Liver (tissue), 9 donors: Measurements from ENCODE around the gene MUL1. TPM values are rescaled to one million over a fixed set of nuclear protein-coding genes. Genes with fewer than 3 reads are reported as not detected.

ENCODE experiments used
- DNase-seq: peaks from one replicate; pipeline ENCODE4 v3.0.0-alpha.2; 2017; ENCODE audit warnings: low spot score
- H3K27ac ChIP-seq, 2 donors: one replicate each; pipeline ENCODE4 v1.7.0; 2013; ENCODE audit warnings: inconsistent platforms in 2 of 2, low read length in 2 of 2, control low read depth in 1 of 2, low read depth in 1 of 2, mild to moderate bottlenecking in 1 of 2
- H3K27me3 ChIP-seq, 4 donors: one replicate each; pipeline versions ENCODE4 v1.6.1 to v1.7.0; 2013; ENCODE audit warnings: low read length in 3 of 4, inconsistent platforms in 1 of 4, mild to moderate bottlenecking in 1 of 4, moderate library complexity in 1 of 4; ENCODE audit not compliant: control insufficient read depth in 4 of 4, insufficient read depth in 4 of 4
- H3K36me3 ChIP-seq, 4 donors: one replicate each; pipeline versions ENCODE4 v1.6.1 to v1.7.0; 2013; ENCODE audit warnings: low read length in 3 of 4, mild to moderate bottlenecking in 3 of 4, low read depth in 1 of 4, moderate library complexity in 1 of 4; ENCODE audit not compliant: control insufficient read depth in 4 of 4, insufficient read depth in 3 of 4
- H3K4me1 ChIP-seq, 4 donors: one replicate each; pipeline versions ENCODE4 v1.6.1 to v1.7.0; 2013; ENCODE audit warnings: low read length in 3 of 4, mild to moderate bottlenecking in 3 of 4, moderate library complexity in 1 of 4; ENCODE audit not compliant: control insufficient read depth in 4 of 4, insufficient read depth in 4 of 4
- H3K4me3 ChIP-seq, 3 donors: one replicate each; pipeline versions ENCODE4 v1.6.1 to v1.7.0; 2013; ENCODE audit warnings: low read length in 3 of 3, control low read depth in 1 of 3, low read depth in 1 of 3, mild to moderate bottlenecking in 1 of 3
- H3K9ac ChIP-seq, 2 donors: one replicate each; pipeline ENCODE4 v1.7.0; 2013; ENCODE audit warnings: low read length in 2 of 2, mild to moderate bottlenecking in 2 of 2, moderate library complexity in 2 of 2, control low read depth in 1 of 2, low read depth in 1 of 2
- H3K9me3 ChIP-seq, 4 donors: one replicate each; pipeline versions ENCODE4 v1.6.1 to v1.7.0; 2013; ENCODE audit warnings: low read length in 3 of 4; ENCODE audit not compliant: control insufficient read depth in 4 of 4
- CTCF ChIP-seq: fragments of 150-350 bp; IDR thresholded peaks from 2 replicates; pipeline ENCODE4 v1.5.1; 2017; ENCODE audit warnings: improper control_type of control experiment, low read depth, low read length; ENCODE audit not compliant: missing input control
- EGR1 ChIP-seq, 2 donors: IDR thresholded peaks; 2 replicates each; pipeline ENCODE4 v1.6.1; 2016 to 2018; ENCODE audit warnings: antibody characterized with exemption in 2 of 2, low read depth in 2 of 2
- FOXA1 ChIP-seq: IDR thresholded peaks from 2 replicates; pipeline ENCODE4 v1.6.1; 2016; ENCODE audit warnings: antibody characterized with exemption
- GABPA ChIP-seq, 2 donors: IDR thresholded peaks in 1 of 2; conservative IDR thresholded peaks in 1 of 2; 2 replicates each; pipeline ENCODE4 v1.6.1; 2016; ENCODE audit warnings: antibody characterized with exemption in 2 of 2, mild to moderate bottlenecking in 1 of 2, moderate library complexity in 1 of 2
- HNF4A ChIP-seq, 2 donors: conservative IDR thresholded peaks; 2 replicates each; pipeline ENCODE4 v1.6.1; 2016; ENCODE audit warnings: antibody characterized with exemption in 2 of 2, mild to moderate bottlenecking in 2 of 2
- HNF4G ChIP-seq: IDR thresholded peaks from 2 replicates; pipeline ENCODE4 v1.6.1; 2016; ENCODE audit warnings: antibody characterized with exemption
- JUND ChIP-seq, 2 donors: IDR thresholded peaks; 2 replicates each; pipeline ENCODE4 v1.6.1; 2016; ENCODE audit warnings: antibody characterized with exemption in 2 of 2
- NR2F2 ChIP-seq: IDR thresholded peaks from 2 replicates; pipeline ENCODE4 v1.6.1; 2016; ENCODE audit warnings: antibody characterized with exemption
- RAD21 ChIP-seq, 2 donors: IDR thresholded peaks; 2 replicates each; pipeline ENCODE4 v1.6.1; 2016; ENCODE audit warnings: antibody characterized with exemption in 2 of 2, mild to moderate bottlenecking in 2 of 2
- REST ChIP-seq: IDR thresholded peaks from 2 replicates; pipeline ENCODE4 v1.6.1; 2016; ENCODE audit warnings: antibody characterized with exemption, mild to moderate bottlenecking
- RXRA ChIP-seq, 2 donors: IDR thresholded peaks; 2 replicates each; pipeline ENCODE4 v1.6.1; 2017 to 2018; ENCODE audit warnings: antibody characterized with exemption in 2 of 2, mild to moderate bottlenecking in 1 of 2
- SP1 ChIP-seq: IDR thresholded peaks from 2 replicates; pipeline ENCODE4 v1.6.1; 2018; ENCODE audit warnings: antibody characterized with exemption, mild to moderate bottlenecking
- TAF1 ChIP-seq: conservative IDR thresholded peaks from 2 replicates; pipeline ENCODE4 v1.6.1; 2016; ENCODE audit warnings: antibody characterized with exemption, mild to moderate bottlenecking
- YY1 ChIP-seq: IDR thresholded peaks from 2 replicates; pipeline ENCODE4 v1.6.1; 2016; ENCODE audit warnings: antibody characterized with exemption, mild to moderate bottlenecking
- WGBS: extraction: QIAGEN DNeasy Blood & Tissue Kit; methylation state at CpG from one replicate; pipeline ENCODE4 v1.1.7; 2013; 5-methylcytosine and 5-hydroxymethylcytosine counted together
- polyA plus RNA-seq, 2 donors: library from polyadenylated mRNA; stranded (reverse) in 1 of 2; unstranded in 1 of 2; fragments of 200-250 nt in 1 of 2; fragments of >200 nt in 1 of 2; fragmentation: Nextera tagmentation in 1 of 2; extraction: Ambion mirVana in 1 of 2; gene quantifications; one replicate each; pipeline versions ENCODE4 v1.2.1 to v1.2.3, GENCODE V29; 2013 to 2015
- total RNA-seq, 2 donors: library from RNA; depleted of rRNA; stranded (reverse); fragments of >200 nt; gene quantifications; one replicate each; pipeline ENCODE4 v1.2.3, GENCODE V29; 2014
- TF ChIP-seq, protein P1 (sequence below): IDR thresholded peaks from 2 replicates; pipeline ENCODE4 v1.6.1; 2016; ENCODE audit warnings: antibody characterized with exemption
- TF ChIP-seq, protein P2 (sequence below): IDR thresholded peaks from 2 replicates; pipeline ENCODE4 v1.6.1; 2016; ENCODE audit warnings: antibody characterized with exemption
- TF ChIP-seq, protein P3 (sequence below): IDR thresholded peaks from 2 replicates; pipeline ENCODE4 v1.6.1; 2016; ENCODE audit warnings: antibody characterized with exemption
- donor health status: healthy.
- donor health status: healthy.
- donor health status: healthy.
- donor health status: healthy.
- donor health status: healthy.

Gene MUL1
- total and polyA plus RNA-seq, 4 donors, result 9.5 to 19.4 (median 16.8) TPM

DNA sequence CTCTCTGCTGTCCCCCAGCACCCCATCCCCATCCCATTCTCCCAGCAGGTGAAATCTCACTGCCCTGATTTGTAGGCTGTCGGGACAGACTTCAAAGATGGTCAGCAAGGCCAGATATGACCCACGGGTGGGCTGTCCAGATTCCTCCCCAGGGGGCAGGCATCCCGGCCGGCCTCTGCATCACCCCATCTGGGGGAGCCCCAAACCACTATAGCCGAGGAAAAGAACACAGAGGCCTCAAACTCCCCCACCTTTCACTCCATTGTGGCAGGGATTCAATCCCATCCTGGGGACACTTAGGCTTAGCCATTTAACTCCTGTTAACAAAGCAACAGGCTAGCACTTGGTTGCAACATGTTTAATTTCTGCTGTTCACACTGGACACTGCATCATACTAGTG, 8.8 kb downstream of the MUL1 start:
- 89% methylated on average over 5 of the region's 5 CpGs for WGBS
- TF ChIP-seq, protein P1, sequence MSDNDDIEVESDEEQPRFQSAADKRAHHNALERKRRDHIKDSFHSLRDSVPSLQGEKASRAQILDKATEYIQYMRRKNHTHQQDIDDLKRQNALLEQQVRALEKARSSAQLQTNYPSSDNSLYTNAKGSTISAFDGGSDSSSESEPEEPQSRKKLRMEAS, result no peak
- TF ChIP-seq YY1, result no peak
- no peak for TF ChIP-seq GABPA (IDR thresholded peaks at IDR 0.05 in 1 of 2, conservative IDR thresholded peaks at IDR 0.05 in 1 of 2)
- TF ChIP-seq, protein P2, sequence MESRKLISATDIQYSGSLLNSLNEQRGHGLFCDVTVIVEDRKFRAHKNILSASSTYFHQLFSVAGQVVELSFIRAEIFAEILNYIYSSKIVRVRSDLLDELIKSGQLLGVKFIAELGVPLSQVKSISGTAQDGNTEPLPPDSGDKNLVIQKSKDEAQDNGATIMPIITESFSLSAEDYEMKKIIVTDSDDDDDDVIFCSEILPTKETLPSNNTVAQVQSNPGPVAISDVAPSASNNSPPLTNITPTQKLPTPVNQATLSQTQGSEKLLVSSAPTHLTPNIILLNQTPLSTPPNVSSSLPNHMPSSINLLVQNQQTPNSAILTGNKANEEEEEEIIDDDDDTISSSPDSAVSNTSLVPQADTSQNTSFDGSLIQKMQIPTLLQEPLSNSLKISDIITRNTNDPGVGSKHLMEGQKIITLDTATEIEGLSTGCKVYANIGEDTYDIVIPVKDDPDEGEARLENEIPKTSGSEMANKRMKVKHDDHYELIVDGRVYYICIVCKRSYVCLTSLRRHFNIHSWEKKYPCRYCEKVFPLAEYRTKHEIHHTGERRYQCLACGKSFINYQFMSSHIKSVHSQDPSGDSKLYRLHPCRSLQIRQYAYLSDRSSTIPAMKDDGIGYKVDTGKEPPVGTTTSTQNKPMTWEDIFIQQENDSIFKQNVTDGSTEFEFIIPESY, result no peak
- TF ChIP-seq, protein P3, sequence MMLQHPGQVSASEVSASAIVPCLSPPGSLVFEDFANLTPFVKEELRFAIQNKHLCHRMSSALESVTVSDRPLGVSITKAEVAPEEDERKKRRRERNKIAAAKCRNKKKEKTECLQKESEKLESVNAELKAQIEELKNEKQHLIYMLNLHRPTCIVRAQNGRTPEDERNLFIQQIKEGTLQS, result no peak
- TF ChIP-seq RXRA (IDR thresholded peaks at IDR 0.05), result no peak
- TF ChIP-seq JUND (IDR thresholded peaks at IDR 0.05), result no peak
- no peak for TF ChIP-seq EGR1 (IDR thresholded peaks at IDR 0.05; ENCODE audit: low read depth in 2 of 2)
- TF ChIP-seq RAD21 (IDR thresholded peaks at IDR 0.05), result no peak
- TF ChIP-seq REST, result no peak
- TF ChIP-seq HNF4A (conservative IDR thresholded peaks at IDR 0.05), result no peak
- no peak for TF ChIP-seq FOXA1
- DNase-seq, result no peak
- Histone ChIP-seq H3K27ac (no peak overlapping the region), H3K27me3 (no peaks in the 10 kb centered on the region), H3K4me1 (peaks cover 0 to under 1% (median 0%) of the 10 kb centered on the region in 4 donors), H3K9me3 (no peaks in the 10 kb centered on the region), H3K9ac (no peak overlapping the region), H3K36me3 (peaks cover 15 to 44% (median 26%) of the 10 kb centered on the region in 4 donors), H3K4me3 (no peak overlapping the region)

- H3K36me3 ChIP-seq, result peaks cover 15 to 44% (median 26%) of the 10 kb centered on the region in 4 donors
- no peak for DNase-seq
Measured at GRCh38 chr1:20498116-20498515, 9.8 kb downstream of the MUL1 start.

More at GRCh38 chr1:20498116-20498515, 9.8 kb downstream of the MUL1 start:
- TF ChIP-seq GABPA (IDR thresholded peaks at IDR 0.05 in 1 of 2, conservative IDR thresholded peaks at IDR 0.05 in 1 of 2) (no peak), YY1 (no peak), HNF4G (no peak), SP1 (no peak), CTCF (no peak), TAF1 (no peak), JUND (IDR thresholded peaks at IDR 0.05) (no peak), EGR1 (IDR thresholded peaks at IDR 0.05; ENCODE audit: low read depth in 2 of 2) (no peak), REST (no peak), NR2F2 (no peak)
- TF ChIP-seq, protein P3, result no peak
- TF ChIP-seq, protein P1, result no peak
- TF ChIP-seq, protein P2, result no peak
- Histone ChIP-seq H3K4me1 (peaks cover 0 to 6% (median 3%) of the 10 kb centered on the region in 4 donors), H3K27ac (no peak overlapping the region), H3K9me3 (no peaks in the 10 kb centered on the region), H3K4me3 (no peak overlapping the region), H3K9ac (no peak overlapping the region), H3K27me3 (no peaks in the 10 kb centered on the region)
- 93% methylated on average over 7 of the region's 7 CpGs for WGBS
